Activated CD4-positive, alpha-beta T cell treated with anti-CD3 and anti-CD28 coated beads, Interleukin-2, amount 50 U/mL, for 24 hours (primary cell): ENCODE results near the gene EPM2A.

Experiments used
- DNase-seq, 2 donors: peaks; one replicate each; pipeline ENCODE4 v3.0.0-alpha.2; 2020; ENCODE audit warnings: low read depth in 1 of 2, low spot score in 1 of 2

Gene EPM2A

DNA sequence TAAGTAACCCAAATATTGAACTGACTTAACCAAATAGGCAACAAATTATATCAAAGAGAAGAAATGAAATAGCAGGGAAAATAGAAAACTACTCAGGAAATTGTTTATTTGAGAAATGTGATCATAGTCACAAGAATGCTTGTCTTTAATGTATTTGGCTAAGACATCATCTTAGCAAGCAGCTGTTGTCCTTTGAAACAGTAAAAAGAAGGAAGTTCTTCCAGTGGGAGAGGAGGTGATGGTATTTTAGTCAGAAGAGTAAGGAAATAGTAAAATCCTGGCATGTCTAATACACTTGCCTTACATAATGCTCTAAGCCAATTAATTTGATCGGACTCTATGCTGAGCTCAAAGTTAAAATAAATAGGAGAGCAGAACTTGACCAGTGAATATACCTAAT is 126.5 kb downstream of the EPM2A start:
- DNase-seq, result no peak

DNA sequence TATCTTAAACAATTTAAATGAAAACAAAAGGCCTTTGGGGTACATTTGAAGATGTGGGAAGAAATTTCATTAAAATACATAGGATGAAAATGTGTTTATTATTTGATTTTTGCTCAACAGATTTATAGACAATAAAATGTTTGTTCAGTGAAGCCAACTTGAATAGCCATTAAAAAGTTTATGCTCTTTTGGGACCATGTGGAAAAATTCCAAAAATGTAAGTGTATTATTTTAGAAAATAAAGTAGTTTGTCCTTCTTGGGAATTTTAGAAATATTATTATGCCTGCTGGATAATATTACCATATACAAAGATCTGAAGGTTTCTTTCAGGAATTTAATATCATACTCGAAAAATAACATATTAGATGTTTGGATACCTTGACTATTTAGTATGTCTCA is 131.3 kb downstream of the EPM2A start:
- no peak for DNase-seq

DNA sequence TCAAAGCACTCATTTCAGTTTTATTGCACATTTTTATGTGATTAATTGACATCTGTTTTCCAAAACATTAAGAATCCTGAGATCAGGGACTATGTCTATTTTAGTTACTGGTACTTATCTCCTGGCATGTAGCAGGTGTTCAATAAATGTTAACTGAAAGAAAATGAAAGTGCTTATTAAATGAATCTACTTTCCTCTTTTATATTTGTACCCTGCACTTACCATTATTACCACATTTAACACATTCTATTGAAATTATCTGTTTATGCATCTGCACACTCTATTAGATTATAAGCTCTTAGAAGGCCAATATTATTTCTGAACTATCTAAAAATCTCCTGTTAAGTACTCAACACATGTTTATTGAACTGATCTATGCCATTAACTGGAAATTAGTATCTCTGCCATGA is 131.9 kb downstream of the EPM2A start:
- DNase-seq, result no peak

DNA sequence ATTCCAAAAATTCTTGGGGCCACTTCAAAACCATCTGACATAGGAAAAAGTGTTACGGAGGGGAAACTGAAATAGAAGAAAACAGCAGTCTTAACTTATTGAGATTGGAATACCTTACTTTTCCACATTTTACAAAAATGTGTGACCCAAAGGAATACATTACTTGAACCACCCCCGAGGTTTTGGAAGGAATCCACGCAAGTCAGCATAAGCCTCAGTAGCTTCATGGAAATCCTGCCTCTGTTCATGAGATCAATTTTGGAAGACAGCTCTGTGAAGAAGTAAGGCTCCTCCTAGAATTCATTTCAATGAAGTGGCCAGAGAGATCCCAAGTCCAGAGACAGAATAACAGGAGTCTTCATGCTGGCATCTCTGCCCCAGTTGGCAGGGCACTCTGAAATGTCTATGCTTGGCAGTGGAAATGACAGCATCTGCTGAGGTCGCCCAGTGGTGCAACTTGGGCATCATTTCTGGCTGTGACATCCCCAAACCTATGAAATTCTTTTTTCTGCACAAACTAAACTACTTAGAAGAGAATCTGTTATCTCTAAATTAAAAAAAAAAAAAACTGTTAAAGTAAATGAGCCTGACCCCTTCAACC is 132.5 kb downstream of the EPM2A start:
- no peak for DNase-seq

DNA sequence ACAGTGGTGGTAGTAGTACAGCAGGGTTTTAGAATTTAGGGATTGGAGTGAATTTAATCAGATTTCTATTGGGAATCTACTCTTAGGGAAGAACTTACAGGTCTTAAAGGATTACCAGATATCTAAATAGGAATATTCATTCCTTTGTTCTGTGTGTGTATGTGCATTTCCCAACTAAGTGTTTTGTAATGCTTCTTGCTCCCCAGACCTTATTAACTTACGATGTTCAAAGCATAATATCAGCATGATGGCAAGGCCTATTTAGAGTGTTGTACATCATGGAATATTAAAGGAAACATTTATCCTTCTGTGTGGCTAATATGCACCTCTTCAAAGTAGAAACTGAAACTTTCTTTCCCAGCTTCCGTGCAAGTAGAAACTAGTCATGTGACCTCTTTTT is 133.9 kb downstream of the EPM2A start:
- no peak for DNase-seq

DNA sequence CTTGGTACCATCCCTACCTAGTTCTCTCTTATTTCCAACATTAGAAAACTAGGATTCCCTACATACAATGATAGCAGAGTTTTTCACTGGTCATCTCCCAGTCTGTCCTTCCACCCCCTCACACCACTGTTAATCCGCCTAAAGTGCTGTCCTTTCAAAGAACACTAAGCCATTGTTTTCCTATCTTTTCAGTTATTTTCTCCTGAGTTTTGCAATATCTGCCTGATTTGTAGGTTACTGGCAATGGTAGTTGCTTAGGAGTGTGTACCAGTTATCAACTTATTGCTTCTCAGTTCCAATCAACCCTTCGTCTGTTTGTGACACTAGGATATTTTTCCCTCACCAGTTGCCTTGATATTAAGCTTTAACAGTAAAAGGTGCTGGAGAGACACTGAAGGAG is 135.0 kb downstream of the EPM2A start:
- no peak for DNase-seq

DNA sequence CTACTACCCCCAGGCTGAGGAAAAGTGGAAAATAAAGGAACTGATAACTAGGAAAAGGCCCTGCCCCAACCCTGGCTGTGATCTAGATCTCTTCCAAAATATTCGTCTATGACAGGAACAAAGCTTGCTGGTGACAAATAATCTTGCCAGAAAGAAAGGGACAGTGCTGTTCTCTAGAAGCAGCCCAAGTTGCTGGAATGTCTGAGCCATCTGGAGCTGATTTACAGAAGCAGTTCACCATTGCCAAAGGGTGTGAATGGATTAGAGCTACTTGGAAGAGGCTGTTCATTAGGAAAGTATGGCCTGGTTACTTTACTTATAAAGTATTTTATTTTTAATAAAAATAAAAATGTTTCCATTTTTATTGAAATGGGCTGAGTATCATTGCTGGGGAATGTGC is 146.3 kb downstream of the EPM2A start:
- DNase-seq, result no peak

DNA sequence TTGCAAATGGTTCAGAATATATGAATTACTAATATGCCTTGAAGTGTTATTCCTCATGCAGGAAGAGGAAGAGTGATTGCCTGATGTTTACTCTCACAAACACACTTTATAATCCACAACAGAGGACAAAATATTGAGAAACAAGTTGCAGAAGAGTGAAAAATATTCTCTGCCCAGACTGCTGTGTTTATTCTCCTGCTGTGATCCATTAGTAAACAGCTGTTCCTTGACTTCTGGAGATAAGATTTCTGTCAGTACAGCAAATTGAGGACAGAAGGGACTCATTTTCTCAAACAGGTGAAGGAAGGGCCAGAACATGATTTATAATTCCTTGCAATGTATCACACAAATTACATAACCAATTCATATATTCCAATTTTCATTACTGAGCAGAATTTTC is 148.0 kb downstream of the EPM2A start:
- no peak for DNase-seq

DNA sequence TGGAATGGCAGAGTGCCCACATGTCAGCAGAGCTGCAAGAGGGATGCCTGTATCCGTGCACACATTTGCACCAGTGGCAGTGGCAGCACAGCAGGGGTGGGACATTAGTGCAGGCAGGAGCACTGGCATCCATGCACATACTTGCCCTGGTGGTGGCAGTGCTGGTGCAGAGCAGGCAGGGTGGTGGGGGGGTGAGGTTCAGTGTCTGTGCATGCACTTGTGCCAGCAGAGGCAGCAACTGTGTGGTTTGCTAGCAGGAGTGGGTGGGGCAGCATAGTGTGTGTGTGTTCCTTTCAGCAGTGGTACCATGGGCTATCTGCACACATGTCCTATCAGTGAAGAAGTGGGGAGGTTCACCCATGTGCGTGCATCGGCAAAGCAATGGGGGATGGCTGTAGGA is 151.6 kb downstream of the EPM2A start:
- no peak for DNase-seq
